Esophagus squamous epithelium (tissue), 5 donors: ENCODE results near the gene SMC4. TPM values are rescaled to one million over a fixed set of nuclear protein-coding genes. Genes with fewer than 3 reads are reported as not detected.

ENCODE experiments used
- DNase-seq: peaks from one replicate; lab custom pipeline; 2025; lab: John Stamatoyannopoulos, UW
- H3K27ac ChIP-seq, 4 donors: fragments of 200-600 bp; sonication (generic); one replicate each; pipeline ENCODE4 v1.5.1; 2016 to 2019; ENCODE audit warnings: mild to moderate bottlenecking in 1 of 4
- H3K27me3 ChIP-seq, 4 donors: fragments of 200-600 bp; sonication (generic); 1 replicate in 3 of 4; 2 replicates in 1 of 4; pipeline versions ENCODE4 v1.5.1 to v1.6.0; 2017 to 2021; ENCODE audit warnings: antibody characterized with exemption in 1 of 4
- H3K36me3 ChIP-seq, 3 donors: fragments of 200-600 bp; sonication (generic); one replicate each; pipeline ENCODE4 v1.5.1; 2016 to 2019
- H3K4me1 ChIP-seq, 3 donors: fragments of 200-600 bp; sonication (generic); one replicate each; pipeline ENCODE4 v1.5.1; 2017 to 2019
- H3K4me3 ChIP-seq, 4 donors: fragments of 200-600 bp; sonication (generic); 1 replicate in 3 of 4; 2 replicates in 1 of 4; pipeline ENCODE4 v1.5.1; 2016 to 2019; ENCODE audit warnings: mild to moderate bottlenecking in 2 of 4, moderate library complexity in 1 of 4
- H3K9me3 ChIP-seq, 3 donors: fragments of 200-600 bp; sonication (generic); one replicate each; pipeline ENCODE4 v1.5.1; 2016 to 2019
- POLR2A ChIP-seq, 4 donors: fragments of 450-650 bp; IDR thresholded peaks; one replicate each; pipeline ENCODE4 v1.6.1; 2017; ENCODE audit warnings: antibody characterized with exemption in 4 of 4, mild to moderate bottlenecking in 4 of 4, moderate library complexity in 3 of 4
- WGBS, 2 donors: methylation state at CpG; one replicate each; pipeline ENCODE4 v1.1.5; 2018; 5-methylcytosine and 5-hydroxymethylcytosine counted together
- intact Hi-C: fragments of 100-400 bp; cut with DNase I; formaldehyde crosslinking; loops from one replicate; pipeline ENCODE4 v1.15.0; 2022
- total RNA-seq, 4 donors: library from RNA; depleted of rRNA; stranded (reverse); fragments of >200 nt; gene quantifications; one replicate each; pipeline ENCODE4 v1.1.0, GENCODE V29; 2016
- TF ChIP-seq, protein P1 (sequence below), 6 experiments: fragments of 450-650 bp in 4 of 6; fragments of 200-600 bp in 2 of 6; sonication (generic) in 2 of 6; IDR thresholded peaks; one replicate each; pipeline ENCODE4 v1.5.1; 2016 to 2019; ENCODE audit warnings: antibody characterized with exemption in 6 of 6, mild to moderate bottlenecking in 4 of 6, moderate library complexity in 4 of 6
- donor health status: DM: yes; HTN: yes; CAD: no.

SMC4 gene
- total RNA-seq, 4 donors from 2014 or later: 50.4 to 94.8 (median 81.6) TPM

DNA sequence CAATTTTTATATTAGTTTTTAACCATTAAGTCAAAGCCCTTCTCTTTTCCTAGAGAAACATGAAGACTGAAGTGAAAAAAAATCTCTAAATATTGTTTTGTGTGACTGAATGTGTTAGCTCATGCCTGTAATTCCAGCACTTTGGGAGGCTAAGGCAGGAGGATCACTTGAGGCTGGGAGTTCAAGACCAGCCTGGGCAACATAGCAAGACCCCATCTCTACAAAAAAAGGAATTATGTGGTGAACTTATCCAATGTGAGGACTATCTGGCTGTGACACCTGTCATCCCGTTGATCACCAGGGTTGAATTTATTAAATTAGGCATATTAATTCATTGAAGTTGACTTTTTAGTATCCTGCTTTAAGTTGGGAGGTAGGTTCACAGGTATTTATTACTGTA lies 13.0 kb downstream of the SMC4 start:
- intact Hi-C loops: no loop called here

GRCh38 chr3:160413613-160414248 lies 14.3 kb downstream of the SMC4 start:
- Histone ChIP-seq H3K9me3 (no peaks in the 10 kb centered on the region), H3K27me3 (no peaks in the 10 kb centered on the region), H3K4me1 (no peaks in the 10 kb centered on the region), H3K36me3 (peaks cover 0 to 88% (median 7%) of the 10 kb centered on the region in 3 donors), H3K4me3 (no peak overlapping the region), H3K27ac (no peak overlapping the region)
- TF ChIP-seq, protein P1, sequence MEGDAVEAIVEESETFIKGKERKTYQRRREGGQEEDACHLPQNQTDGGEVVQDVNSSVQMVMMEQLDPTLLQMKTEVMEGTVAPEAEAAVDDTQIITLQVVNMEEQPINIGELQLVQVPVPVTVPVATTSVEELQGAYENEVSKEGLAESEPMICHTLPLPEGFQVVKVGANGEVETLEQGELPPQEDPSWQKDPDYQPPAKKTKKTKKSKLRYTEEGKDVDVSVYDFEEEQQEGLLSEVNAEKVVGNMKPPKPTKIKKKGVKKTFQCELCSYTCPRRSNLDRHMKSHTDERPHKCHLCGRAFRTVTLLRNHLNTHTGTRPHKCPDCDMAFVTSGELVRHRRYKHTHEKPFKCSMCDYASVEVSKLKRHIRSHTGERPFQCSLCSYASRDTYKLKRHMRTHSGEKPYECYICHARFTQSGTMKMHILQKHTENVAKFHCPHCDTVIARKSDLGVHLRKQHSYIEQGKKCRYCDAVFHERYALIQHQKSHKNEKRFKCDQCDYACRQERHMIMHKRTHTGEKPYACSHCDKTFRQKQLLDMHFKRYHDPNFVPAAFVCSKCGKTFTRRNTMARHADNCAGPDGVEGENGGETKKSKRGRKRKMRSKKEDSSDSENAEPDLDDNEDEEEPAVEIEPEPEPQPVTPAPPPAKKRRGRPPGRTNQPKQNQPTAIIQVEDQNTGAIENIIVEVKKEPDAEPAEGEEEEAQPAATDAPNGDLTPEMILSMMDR (IDR thresholded peaks at IDR 0.05): peak; percentile 52 to 89 (median 74)
- TF ChIP-seq POLR2A (IDR thresholded peaks at IDR 0.05): no peak
- WGBS, 2 donors: 36 to 40% methylated on average over 3 of the region's 3 CpGs
- no peak for DNase-seq
- intact Hi-C loops: no loop called here

More for the DNA sequence above, 13.0 kb downstream of the SMC4 start:
- peaks cover 0 to 2% (median 0%) of the 10 kb centered on the region in 3 donors for H3K4me1 ChIP-seq
- no peaks in the 10 kb centered on the region for H3K9me3 ChIP-seq
- DNase-seq: no peak
- WGBS, 2 donors: 27 to 90% methylated on average over 1 of the region's 1 CpG
- no peak overlapping the region for H3K4me3 ChIP-seq
- H3K27me3 ChIP-seq: no peaks in the 10 kb centered on the region
- no peak overlapping the region for H3K27ac ChIP-seq
- peaks cover 0 to 80% (median under 1%) of the 10 kb centered on the region in 3 donors for H3K36me3 ChIP-seq
- TF ChIP-seq, protein P1 (IDR thresholded peaks at IDR 0.05): no peak
- no peak for TF ChIP-seq POLR2A (IDR thresholded peaks at IDR 0.05)

DNA sequence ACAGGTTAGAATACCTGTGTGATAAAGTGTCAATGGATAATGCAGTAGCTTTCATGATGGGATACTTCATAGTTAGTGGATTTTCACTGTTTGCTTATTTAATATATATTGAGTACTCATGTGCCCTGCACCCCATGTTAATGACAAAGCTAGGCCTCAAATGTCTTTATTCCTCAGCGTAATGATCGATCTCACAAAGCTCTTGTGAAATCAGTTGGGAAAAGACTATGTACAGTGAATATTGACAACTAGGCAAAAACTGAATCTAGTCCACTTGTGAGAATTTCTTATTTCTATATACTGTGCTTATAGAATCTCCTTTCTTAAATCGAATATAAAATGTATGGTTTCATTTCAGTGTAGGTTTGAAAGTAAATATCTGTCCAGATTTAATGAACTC lies 17.9 kb downstream of the SMC4 start:
- TF ChIP-seq, protein P1 (IDR thresholded peaks at IDR 0.05): no peak
- no peak for TF ChIP-seq POLR2A (IDR thresholded peaks at IDR 0.05)
- Histone ChIP-seq H3K4me1 (no peaks in the 10 kb centered on the region), H3K9me3 (no peaks in the 10 kb centered on the region), H3K4me3 (no peak overlapping the region), H3K27me3 (no peaks in the 10 kb centered on the region), H3K27ac (no peak overlapping the region), H3K36me3 (peaks cover 0 to 97% (median 15%) of the 10 kb centered on the region in 3 donors)
- WGBS, 2 donors: 72 to 95% methylated on average over 3 of the region's 3 CpGs
- intact Hi-C loops: no loop called here
- DNase-seq: no peak

DNA sequence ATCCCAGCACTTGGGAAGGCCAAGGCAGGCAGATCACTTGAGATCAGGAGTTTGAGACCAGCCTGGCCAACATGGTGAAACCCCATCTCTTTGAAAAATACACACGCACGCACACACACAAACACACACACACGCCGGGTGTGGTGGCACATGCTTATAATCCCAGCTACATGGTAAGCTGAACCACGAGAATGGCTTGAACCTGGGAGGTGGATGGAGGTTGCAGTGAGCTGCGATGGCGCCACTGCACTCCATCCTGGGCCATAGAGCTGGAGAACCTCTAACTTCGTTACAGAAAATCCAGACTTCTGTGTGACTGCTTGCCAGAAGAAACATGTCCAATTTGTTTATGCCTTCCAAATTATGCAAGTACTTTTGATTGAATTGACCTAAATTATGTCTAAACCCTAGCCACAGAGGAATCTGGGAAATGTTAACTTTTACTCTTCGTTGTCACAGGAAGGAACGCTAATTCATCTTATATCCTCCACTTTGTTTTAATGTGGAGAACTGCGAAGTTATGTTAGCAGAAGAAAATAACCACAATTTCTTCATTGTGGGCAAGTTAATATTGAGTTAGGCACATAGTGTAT lies 28.5 kb downstream of the SMC4 start:
- TF ChIP-seq, protein P1 (IDR thresholded peaks at IDR 0.05): no peak
- no peak for TF ChIP-seq POLR2A (IDR thresholded peaks at IDR 0.05)
- Histone ChIP-seq H3K27ac (no peak overlapping the region), H3K4me1 (no peaks in the 10 kb centered on the region), H3K36me3 (peaks cover 0 to 100% (median 33%) of the 10 kb centered on the region in 3 donors), H3K27me3 (no peaks in the 10 kb centered on the region), H3K9me3 (no peaks in the 10 kb centered on the region), H3K4me3 (no peak overlapping the region)
- 89 to 91% methylated on average over 9 to 11 of the region's 11 CpGs for WGBS, 2 donors
- no peak for DNase-seq
- intact Hi-C loops: no loop called here

GRCh38 chr3:160434071-160434470 lies 34.6 kb downstream of the SMC4 start:
- H3K27ac ChIP-seq: no peak overlapping the region
- no peaks in the 10 kb centered on the region for H3K4me1 ChIP-seq
- WGBS, 2 donors: 48 to 57% methylated on average over 2 of the region's 2 CpGs
- H3K9me3 ChIP-seq: no peaks in the 10 kb centered on the region
- no peaks in the 10 kb centered on the region for H3K27me3 ChIP-seq
- TF ChIP-seq, protein P1 (IDR thresholded peaks at IDR 0.05): no peak
- no peak for TF ChIP-seq POLR2A (IDR thresholded peaks at IDR 0.05)
- no peak overlapping the region for H3K4me3 ChIP-seq
- intact Hi-C loops: no loop called here
- no peak for DNase-seq
- H3K36me3 ChIP-seq: peaks cover 0 to 89% (median 12%) of the 10 kb centered on the region in 3 donors
